ENCODE data around the gene MYLK2. TPM values are rescaled to one million over a fixed set of nuclear protein-coding genes. Genes with fewer than 3 reads are reported as not detected.

Gene MYLK2
- total and polyA plus RNA-seq, 12 donors = 0.06 to 2.1 (median 0.24) TPM; not detected in 2

GRCh38 chr20:31856516-31856915 is 37.4 kb downstream of the MYLK2 start:
- intact Hi-C loops (cut with DNase I) = loop anchor here in 7 of 10 donors (5.0 to 10.0 kb wide), 5 partner anchors 96 to 238 kb away; partner anchors contain the start of gene PDRG1 (in 1 of the 7)
- 64 to 68% methylated on average over 3 of the region's 3 CpGs for whole genome bisulfite sequencing, 2 donors
- DNase-seq = no peak
- TF ChIP-seq CTCF (IDR thresholded peaks at IDR 0.05) = no peak
- peaks cover 0 to 52% (median 34%) of the 10 kb centered on the region in 7 donors for H3K27me3 ChIP-seq
- no peaks in the 10 kb centered on the region for H3K9me3 ChIP-seq
- H3K36me3 ChIP-seq = no peaks in the 10 kb centered on the region
- H3K4me1 ChIP-seq = peaks cover 9 to 19% (median 17%) of the 10 kb centered on the region in 9 donors
- no peak overlapping the region for H3K27ac ChIP-seq
- no peak for ATAC-seq
- H3K4me3 ChIP-seq = no peak overlapping the region

DNA sequence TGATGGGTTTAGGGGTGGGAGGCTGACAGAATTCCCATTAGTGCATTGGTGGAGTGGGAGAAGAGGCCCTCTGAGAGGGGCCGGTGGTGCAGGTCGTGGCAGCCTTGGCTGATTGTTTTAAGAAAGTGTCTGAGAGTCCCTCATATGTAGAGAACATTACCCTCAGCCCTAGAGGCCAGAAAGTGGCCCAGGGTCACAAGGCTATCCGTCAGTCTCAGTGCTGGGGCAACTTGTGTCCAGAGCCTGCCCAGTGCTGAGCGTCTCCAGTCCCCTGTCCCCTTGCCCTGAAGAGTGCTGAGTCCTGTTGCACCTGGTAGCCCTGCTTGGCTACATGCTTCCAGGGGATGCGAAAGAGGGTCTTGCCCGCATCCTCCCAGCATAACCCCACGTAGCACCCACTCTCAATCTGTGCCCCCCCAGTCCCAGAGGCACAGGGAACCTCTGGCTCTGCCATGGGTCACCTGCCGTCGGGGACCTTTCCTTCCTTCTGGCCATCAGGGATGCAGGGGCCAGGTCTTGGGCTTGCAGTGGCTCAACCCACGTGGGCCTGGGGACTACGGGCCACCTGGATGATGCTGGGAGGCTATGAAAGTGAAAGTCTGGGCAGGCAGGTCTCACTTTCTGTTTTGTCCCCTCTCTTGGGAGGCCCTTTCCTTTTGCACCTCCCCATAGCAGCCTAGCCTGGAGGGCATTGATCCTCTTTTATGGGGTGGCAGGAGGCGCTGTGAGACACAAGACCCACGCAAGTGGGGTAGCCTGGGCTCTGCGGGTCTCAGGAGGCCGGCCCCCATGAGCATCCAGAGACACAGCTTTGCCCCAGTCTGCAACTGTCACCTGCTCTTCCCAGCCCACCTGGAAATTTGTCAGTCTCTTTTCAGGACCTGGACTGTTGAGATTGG is 39.0 kb downstream of the MYLK2 start:
- intact Hi-C loops (cut with DNase I) = loop anchor here in 7 of 10 donors (5.0 to 10.0 kb wide), 5 partner anchors 94 to 237 kb away; partner anchors contain the start of gene PDRG1 (in 1 of the 7)
- no peak for TF ChIP-seq CTCF (IDR thresholded peaks at IDR 0.05)
- Histone ChIP-seq H3K36me3 (no peaks in the 10 kb centered on the region), H3K4me1 (peaks cover 9 to 22% (median 17%) of the 10 kb centered on the region in 9 donors), H3K9me3 (no peaks in the 10 kb centered on the region), H3K27me3 (peaks cover 0 to 48% (median 24%) of the 10 kb centered on the region in 7 donors), H3K27ac (no peak overlapping the region), H3K4me3 (no peak overlapping the region)
- no peak for ATAC-seq
- DNase-seq = no peak
- 81 to 84% methylated on average over 15 of the region's 15 CpGs for WGBS, 2 donors

DNA sequence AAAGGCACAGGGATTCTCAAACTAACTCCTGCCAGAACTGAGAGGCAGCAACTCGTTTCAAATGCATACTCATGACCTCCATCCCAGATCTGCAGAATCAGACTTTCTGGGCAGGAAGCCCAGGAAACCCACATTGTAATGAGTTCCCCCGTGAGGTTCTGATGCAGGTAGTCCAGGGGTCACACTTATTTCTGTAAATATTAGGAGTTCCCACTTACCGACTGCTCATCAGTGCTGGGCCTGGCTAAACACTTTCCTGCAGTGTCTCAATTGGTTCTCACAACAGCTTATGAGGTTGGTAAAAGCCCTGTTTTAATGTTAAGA is 39.6 kb downstream of the MYLK2 start:
- intact Hi-C loops (cut with DNase I) = loop anchor here in 7 of 10 donors (5.0 to 10.0 kb wide), 5 partner anchors 94 to 236 kb away; partner anchors contain the start of gene PDRG1 (in 1 of the 7)

More for the DNA sequence above, 39.6 kb downstream of the MYLK2 start:
- peaks cover 0 to 48% (median 24%) of the 10 kb centered on the region in 7 donors for H3K27me3 ChIP-seq
- no peaks in the 10 kb centered on the region for H3K36me3 ChIP-seq
- H3K9me3 ChIP-seq = no peaks in the 10 kb centered on the region
- H3K4me1 ChIP-seq = peaks cover 9 to 22% (median 17%) of the 10 kb centered on the region in 9 donors
- TF ChIP-seq CTCF (IDR thresholded peaks at IDR 0.05) = no peak
- ATAC-seq = no peak
- WGBS, 2 donors = 47 to 58% methylated on average over 3 of the region's 3 CpGs
- no peak for DNase-seq
- no peak overlapping the region for H3K27ac ChIP-seq
- no peak overlapping the region for H3K4me3 ChIP-seq

Measured in heart right ventricle (tissue), 16 donors.